GM12878 (cell line): Measurements from ENCODE around the gene ELOF1. TPM values are rescaled to one million over a fixed set of nuclear protein-coding genes. Genes with fewer than 3 reads are reported as not detected.

Experiments
- ATAC-seq: fragments of 200-7000 bp; cut with Tn5 transposase; 3 replicates; pipeline ENCODE4 v1.9.1; 2020; ENCODE audit warnings: mild to moderate bottlenecking, moderate library complexity
- BruUV-seq: library from RNA; stranded (reverse); fragments of 400-500 nt; replicated peaks from 2 replicates; lab custom pipeline; 2021; lab: Mats Ljungman, UMichigan
- CTCF ChIA-PET: fragments of 300-600 bp; sonication (Branson Sonifier 250); formaldehyde crosslinking; extraction: SDS; loops from one replicate; lab custom pipeline; 2021; ENCODE audit warnings: inconsistent platforms; lab: Yijun Ruan, JAX
- POLR2A ChIA-PET: fragments of 350-600 bp; formaldehyde crosslinking; extraction: SDS; loops from one replicate; lab custom pipeline; 2021; ENCODE audit warnings: inconsistent platforms; lab: Charles Lee
- RAD21 ChIA-PET: fragments of 300-600 bp; sonication (Branson Sonifier 250); formaldehyde crosslinking; loops from one replicate; lab custom pipeline; 2023; ENCODE audit warnings: antibody characterized with exemption; ENCODE audit not compliant: unreplicated experiment; lab: Charles Lee
- SMC1A ChIA-PET: fragments of 300-600 bp; sonication (Branson Sonifier 250); formaldehyde crosslinking; loops from one replicate; lab custom pipeline; 2023; ENCODE audit not compliant: unreplicated experiment, uncharacterized antibody; lab: Charles Lee
- DNase-seq: peaks from one replicate; pipeline ENCODE4 v3.0.0-alpha.2; 2011; ENCODE audit warnings: low read depth, low spot score
- FAIRE-seq: peaks from 3 replicates; lab custom pipeline; 2011; peaks lifted over from hg19 to GRCh38; lab: Jason Lieb, UNC
- H2AFZ ChIP-seq: 2 replicates; pipeline ENCODE4 v1.6.0; 2011; ENCODE audit warnings: low read depth, low read length, control low read depth; ENCODE audit not compliant: control insufficient read depth
- H3K27ac ChIP-seq: 2 replicates; pipeline ENCODE4 v1.5.1; 2011; ENCODE audit warnings: control low read depth; ENCODE audit not compliant: control insufficient read depth, insufficient read depth
- H3K27me3 ChIP-seq, 2 experiments: replicated peaks in 1 of 2; 2 replicates each; pipeline versions ENCODE4 v1.6.0 to v1.6.1; 2011; ENCODE audit warnings: low read length in 1 of 2; ENCODE audit not compliant: control insufficient read depth in 2 of 2, insufficient read depth in 2 of 2
- H3K36me3 ChIP-seq, 2 experiments: 2 replicates each; pipeline ENCODE4 v1.5.1; 2011; ENCODE audit warnings: low read length in 1 of 2; ENCODE audit not compliant: control insufficient read depth in 2 of 2, insufficient read depth in 2 of 2
- H3K4me1 ChIP-seq: 2 replicates; pipeline ENCODE4 v1.6.1; 2011; ENCODE audit warnings: mild to moderate bottlenecking, low read length, moderate library complexity, mixed read lengths; ENCODE audit not compliant: control insufficient read depth, insufficient read depth
- H3K4me2 ChIP-seq: 2 replicates; pipeline ENCODE4 v1.6.0; 2011; ENCODE audit warnings: control low read depth; ENCODE audit not compliant: control insufficient read depth, insufficient read depth
- H3K4me3 ChIP-seq: fragments of 200-600 bp; sonication (generic); 2 replicates; pipeline ENCODE4 v1.5.1; 2016
- H3K79me2 ChIP-seq: 2 replicates; pipeline ENCODE4 v1.6.0; 2011; ENCODE audit warnings: low read length; ENCODE audit not compliant: control insufficient read depth, insufficient read depth
- H3K9ac ChIP-seq: 2 replicates; pipeline ENCODE4 v1.8.0; 2011; ENCODE audit warnings: low read length, control low read depth, mixed read lengths; ENCODE audit not compliant: control insufficient read depth, insufficient read depth
- H3K9me3 ChIP-seq: replicated peaks from 3 replicates; pipeline ENCODE4 v1.5.1; 2011; ENCODE audit warnings: mild to moderate bottlenecking, low read length; ENCODE audit not compliant: control insufficient read depth, insufficient read depth
- H4K20me1 ChIP-seq: 2 replicates; pipeline ENCODE4 v1.6.0; 2011; ENCODE audit not compliant: control insufficient read depth, insufficient read depth
- EP300 ChIP-seq, 2 experiments: fragments of 150-350 bp in 1 of 2; IDR thresholded peaks; 2 replicates each; pipeline ENCODE4 v1.6.1; 2011 to 2012; ENCODE audit warnings: low read depth in 2 of 2, low read length in 2 of 2, borderline replicate concordance in 1 of 2, improper control_type of control experiment in 1 of 2, inconsistent platforms in 1 of 2; ENCODE audit not compliant: control insufficient read depth in 1 of 2
- ETV6 ChIP-seq, 2 experiments: fragments of 450-650 bp in 1 of 2; IDR thresholded peaks in 1 of 2; conservative IDR thresholded peaks in 1 of 2; 2 replicates each; pipeline ENCODE4 v1.6.1; 2014; ENCODE audit warnings: antibody characterized with exemption in 1 of 2, borderline replicate concordance in 1 of 2, low read depth in 1 of 2, mild to moderate bottlenecking in 1 of 2, moderate library complexity in 1 of 2
- HDAC6 ChIP-seq: fragments of 200-600 bp; sonication (generic); IDR thresholded peaks from one replicate; pipeline ENCODE4 v1.8.0; 2017; ENCODE audit warnings: antibody characterized with exemption; ENCODE audit not compliant: unreplicated experiment
- PKNOX1 ChIP-seq: fragments of 450-650 bp; IDR thresholded peaks from 2 replicates; pipeline ENCODE4 v1.6.1; 2016; ENCODE audit warnings: mild to moderate bottlenecking
- POU2F2 ChIP-seq: IDR thresholded peaks from 3 replicates; pipeline ENCODE4 v1.6.1; 2011; ENCODE audit warnings: low read depth, mild to moderate bottlenecking, low read length, borderline replicate concordance
- RB1 ChIP-seq: fragments of 450-650 bp; formaldehyde crosslinking; IDR thresholded peaks from 2 replicates; pipeline ENCODE4 v1.6.1; 2017; ENCODE audit warnings: mild to moderate bottlenecking, borderline replicate concordance
- RCOR1 ChIP-seq: conservative IDR thresholded peaks from 2 replicates; pipeline ENCODE4 v1.6.1; 2012; ENCODE audit warnings: low read depth, low read length, improper control_type of control experiment
- SUPT20H ChIP-seq: IDR thresholded peaks from 2 replicates; pipeline ENCODE4 v1.6.1; 2011; ENCODE audit warnings: low read depth, mild to moderate bottlenecking, low read length, moderate library complexity, borderline replicate concordance; ENCODE audit not compliant: control insufficient read depth
- ZNF207 ChIP-seq: fragments of 450-650 bp; IDR thresholded peaks from 2 replicates; pipeline ENCODE4 v1.6.1; 2014; ENCODE audit warnings: antibody characterized with exemption, mild to moderate bottlenecking, borderline replicate concordance
- ZNF622 ChIP-seq: fragments of 450-650 bp; IDR thresholded peaks from 2 replicates; pipeline ENCODE4 v1.6.1; 2017; ENCODE audit warnings: mild to moderate bottlenecking, inconsistent platforms
- WGBS: methylation state at CpG from one replicate; pipeline ENCODE4 v1.1.6; 2016; ENCODE audit warnings: low lambda C conversion rate; ENCODE audit not compliant: insufficient replicate concordance, insufficient coverage; ENCODE audit errors: missing lambda C conversion rate; 5-methylcytosine and 5-hydroxymethylcytosine counted together
- in situ Hi-C: fragments of 300-500 bp; cut with MboI; formaldehyde crosslinking; loops from 9 replicates; pipeline ENCODE4 v1.14.3; 2018; ENCODE audit warnings: mixed read lengths
- intact Hi-C: fragments of 100-400 bp; cut with micrococcal nuclease; formaldehyde crosslinking; loops from one replicate; pipeline ENCODE4 v1.14.2; 2022; ENCODE audit not compliant: unreplicated experiment
- polyA plus RNA-seq, 11 experiments: library from polyadenylated mRNA; depleted of rRNA in 4 of 11; unstranded in 6 of 11; stranded (reverse) in 5 of 11; fragments of >200 nt; fragmentation: Nextera tagmentation in 4 of 11; fragmentation: Illumina TruSeq in 1 of 11; extraction: Ambion mirVana in 4 of 11; extraction: Trizol in 1 of 11; gene quantifications; 1 replicate in 1 of 11; 2 replicates in 10 of 11; pipeline versions ENCODE4 v1.2.1 to v1.2.3, GENCODE V29; 2011 to 2016; ENCODE audit warnings: inconsistent platforms in 2 of 11, missing spikeins in 2 of 11, low read depth in 1 of 11
- total RNA-seq, 4 experiments: library from RNA; depleted of rRNA in 3 of 4; stranded (reverse); fragments of >200 nt in 3 of 4; fragmentation: Illumina TruSeq in 1 of 4; extraction: Trizol in 1 of 4; gene quantifications; 2 replicates each; pipeline versions ENCODE4 v1.2.1 to v1.2.3, GENCODE V29; 2013 to 2021

The ELOF1 gene
- total and polyA plus RNA-seq, 10 of the 15 experiments (the other 5 are each of a cell fraction or from before 2014, with no cell fraction given): 11.7 to 124 (median 92.9) TPM

- ChIA-PET SMC1A (no interaction called here), CTCF (no interaction called here), POLR2A (no interaction called here)
- in situ Hi-C loops (no loop called here), intact Hi-C loops (no loop called here)
- Histone ChIP-seq H3K9ac (no peak overlapping the region), H4K20me1 (no peaks in the 10 kb centered on the region), H3K4me2 (no peak overlapping the region), H3K79me2 (no peaks in the 10 kb centered on the region), H3K4me3 (no peak overlapping the region), H3K36me3 (no peaks in the 10 kb centered on the region), H3K9me3 (no peaks in the 10 kb centered on the region), H3K27me3 (no peaks in the 10 kb centered on the region), H2AFZ (no peak overlapping the region)
- no peak for FAIRE-seq
- no peak for TF ChIP-seq ETV6 (conservative IDR thresholded peaks at IDR 0.05 in 1 of 2, IDR thresholded peaks at IDR 0.05 in 1 of 2; ENCODE audit: borderline replicate concordance in 1 of 2, low read depth in 1 of 2)
- TF ChIP-seq ZNF622: no peak
- TF ChIP-seq HDAC6: no peak
- TF ChIP-seq PKNOX1: no peak
- no peak for TF ChIP-seq POU2F2
- no peak for TF ChIP-seq EP300 (IDR thresholded peaks at IDR 0.05; ENCODE audit: borderline replicate concordance in 1 of 2, control insufficient read depth in 1 of 2, low read depth in 2 of 2, low read length in 2 of 2)
- TF ChIP-seq SUPT20H: no peak
- TF ChIP-seq ZNF207: no peak
- TF ChIP-seq RCOR1: no peak
- no peak for TF ChIP-seq RB1
- TF ChIP-seq, all 136 proteins: peak for 0
- RAD21 ChIA-PET: no interaction called here
- BruUV-seq: no TSS peak
- no peak overlapping the region for H3K27ac ChIP-seq
- 58% methylated on average over 5 of the region's 5 CpGs for WGBS
- H3K4me1 ChIP-seq: peaks cover 5% of the 10 kb centered on the region
- no peak for DNase-seq
- ATAC-seq: no peak
Observed at GRCh38 chr19:11540645-11541044, 18.4 kb downstream of the ELOF1 start.
